B cell (primary cell): ENCODE results near the gene GFI1. TPM values are rescaled to one million over a fixed set of nuclear protein-coding genes. Genes with fewer than 3 reads are reported as not detected.

Source experiments
- ATAC-seq: fragments of 200-7000 bp; cut with Tn5 transposase; one replicate; pipeline ENCODE4 v1.10.0; 2021; ENCODE audit warnings: low read depth, mild to moderate bottlenecking, moderate number of reproducible peaks, moderate library complexity
- CTCF ChIA-PET: fragments of 350-600 bp; sonication (Branson Sonifier 250); formaldehyde crosslinking; loops from one replicate; lab custom pipeline; 2021; ENCODE audit warnings: antibody characterized with exemption, inconsistent platforms; lab: Charles Lee
- POLR2A ChIA-PET: fragments of 350-600 bp; sonication (Branson Sonifier 250); formaldehyde crosslinking; loops from one replicate; lab custom pipeline; 2021; ENCODE audit warnings: antibody characterized with exemption; lab: Charles Lee
- DNase-seq: peaks from one replicate; pipeline ENCODE4 v3.0.0; 2013
- H2AFZ ChIP-seq: 2 replicates; pipeline ENCODE4 v1.6.1; 2012; ENCODE audit warnings: mild to moderate bottlenecking, low read depth, low read length; ENCODE audit not compliant: insufficient read depth, poor library complexity, severe bottlenecking
- H3K27ac ChIP-seq, 2 donors: 1 replicate in 1 of 2; 2 replicates in 1 of 2; pipeline ENCODE4 v1.5.1; 2012 to 2013; ENCODE audit warnings: low read length in 2 of 2, mild to moderate bottlenecking in 2 of 2, moderate library complexity in 1 of 2
- H3K27me3 ChIP-seq, 4 experiments: fragments of 200-600 bp in 1 of 4; sonication (generic) in 1 of 4; replicated peaks in 1 of 4; 1 replicate in 2 of 4; 2 replicates in 2 of 4; pipeline versions ENCODE4 v1.6.1 to v1.7.0; 2013 to 2016; ENCODE audit warnings: low read length in 3 of 4, mild to moderate bottlenecking in 2 of 4, mixed read lengths in 1 of 4, moderate library complexity in 1 of 4; ENCODE audit not compliant: insufficient read depth in 4 of 4, control insufficient read depth in 3 of 4; ENCODE audit errors: control extremely low read depth in 1 of 4
- H3K36me3 ChIP-seq, 2 experiments: replicated peaks in 1 of 2; 1 replicate in 1 of 2; 2 replicates in 1 of 2; pipeline versions ENCODE4 v1.6.1 to v1.7.1; 2013; ENCODE audit warnings: low read length in 1 of 2; ENCODE audit not compliant: insufficient read depth in 2 of 2, control insufficient read depth in 1 of 2; ENCODE audit errors: control extremely low read depth in 1 of 2, extremely low read depth in 1 of 2
- H3K4me1 ChIP-seq, 2 donors: fragments of 200-600 bp in 1 of 2; sonication (generic) in 1 of 2; 1 replicate in 1 of 2; 2 replicates in 1 of 2; pipeline versions ENCODE4 v1.5.1 to v1.6.1; 2013 to 2017; ENCODE audit warnings: low read length in 2 of 2; ENCODE audit not compliant: control insufficient read depth in 2 of 2, insufficient read depth in 2 of 2
- H3K4me2 ChIP-seq: replicated peaks from 2 replicates; pipeline ENCODE3; 2012; ENCODE audit warnings: mild to moderate bottlenecking, low read depth, low read length; ENCODE audit not compliant: poor library complexity, severe bottlenecking
- H3K4me3 ChIP-seq, 5 experiments: fragments of 200-600 bp in 1 of 5; sonication (generic) in 1 of 5; 1 replicate in 3 of 5; 2 replicates in 2 of 5; pipeline versions ENCODE4 v1.5.1 to v1.7.0; 2011 to 2016; ENCODE audit warnings: low read length in 4 of 5, mild to moderate bottlenecking in 4 of 5, low read depth in 2 of 5, control low read depth in 1 of 5, moderate library complexity in 1 of 5; ENCODE audit not compliant: insufficient read depth in 1 of 5; ENCODE audit errors: control extremely low read depth in 1 of 5, extremely low read depth in 1 of 5
- H3K79me2 ChIP-seq: fragments of 200-600 bp; sonication (generic); one replicate; pipeline ENCODE4 v1.6.0; 2016; ENCODE audit warnings: low read length; ENCODE audit not compliant: control insufficient read depth, insufficient read depth
- H3K9ac ChIP-seq: fragments of 200-600 bp; sonication (generic); 2 replicates; pipeline ENCODE4 v1.6.1; 2017; ENCODE audit warnings: mild to moderate bottlenecking, low read length, moderate library complexity
- H3K9me3 ChIP-seq, 3 donors: one replicate each; pipeline versions ENCODE4 v1.6.1 to v1.7.1; 2013; ENCODE audit warnings: low read length in 2 of 3; ENCODE audit not compliant: control insufficient read depth in 2 of 3, insufficient read depth in 1 of 3; ENCODE audit errors: control extremely low read depth in 1 of 3
- H4K20me1 ChIP-seq: 2 replicates; pipeline ENCODE4 v1.6.0; 2012; ENCODE audit warnings: mild to moderate bottlenecking, low read length; ENCODE audit not compliant: insufficient read depth, control insufficient read depth, poor library complexity, severe bottlenecking
- H3K27ac Mint-ChIP-seq: one replicate; pipeline ENCODE4 v1.8.0; 2021; ENCODE audit warnings: mixed read lengths
- H3K27me3 Mint-ChIP-seq: one replicate; pipeline ENCODE4 v1.8.0; 2021; ENCODE audit warnings: mixed read lengths
- H3K4me1 Mint-ChIP-seq: one replicate; pipeline ENCODE4 v1.8.0; 2021; ENCODE audit warnings: mixed read lengths
- H3K4me3 Mint-ChIP-seq: one replicate; pipeline ENCODE4 v1.8.0; 2021; ENCODE audit warnings: mixed read lengths
- H3K9me3 Mint-ChIP-seq: one replicate; pipeline ENCODE4 v1.8.0; 2022; ENCODE audit warnings: mixed read lengths; ENCODE audit not compliant: insufficient read depth
- EZH2 ChIP-seq: IDR thresholded peaks from 2 replicates; pipeline ENCODE4 v1.6.1; 2012; ENCODE audit warnings: borderline replicate concordance, low read depth, mild to moderate bottlenecking, moderate library complexity, low read length; ENCODE audit not compliant: insufficient read depth, poor library complexity, severe bottlenecking
- WGBS: methylation state at CpG from one replicate; pipeline ENCODE4 v1.1.5; 2013; ENCODE audit warnings: missing lambda C conversion rate; ENCODE audit not compliant: insufficient coverage; 5-methylcytosine and 5-hydroxymethylcytosine counted together
- intact Hi-C: fragments of 100-400 bp; cut with micrococcal nuclease; formaldehyde crosslinking; loops from one replicate; pipeline ENCODE4 v1.10.0; 2022
- polyA plus RNA-seq: library from polyadenylated mRNA; depleted of rRNA; stranded (reverse); fragments of >200 nt; gene quantifications from 2 replicates; pipeline ENCODE4 v1.2.3, GENCODE V29; 2012
- total RNA-seq, 2 donors: library from RNA; stranded (reverse); fragments of 120-200 nt in 1 of 2; gene quantifications; 1 replicate in 1 of 2; 2 replicates in 1 of 2; pipeline versions ENCODE4 v1.2.3 to v1.2.4, GENCODE V29; 2013 to 2022
- TF ChIP-seq, protein P1 (sequence below): fragments of 200-600 bp; IDR thresholded peaks from one replicate; pipeline ENCODE4 v1.8.0; 2022; ENCODE audit warnings: antibody characterized with exemption, mild to moderate bottlenecking

GFI1 gene
- total and polyA plus RNA-seq, 2 donors (not counting 1 experiment from before 2014, with no cell fraction given), result 0.76 to 1.2 TPM

DNA sequence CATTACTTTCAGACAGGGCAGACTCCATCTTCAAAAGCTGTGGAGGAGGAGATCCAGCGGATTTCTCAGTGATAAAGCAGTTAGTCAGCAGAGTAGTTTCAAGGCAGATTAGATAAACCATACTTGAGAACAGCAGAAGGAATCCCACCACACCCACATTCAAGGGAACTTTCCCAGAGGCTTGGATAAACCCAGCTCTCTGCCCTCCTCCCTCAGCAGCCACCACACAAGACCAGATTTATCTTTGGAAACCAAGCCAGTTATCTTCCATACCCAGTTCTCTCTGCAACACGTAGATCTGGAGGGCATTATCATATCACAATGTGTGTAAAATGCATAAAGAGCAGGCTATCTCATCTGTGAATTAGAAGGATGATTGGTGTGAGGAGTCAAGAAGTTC, 40.2 kb downstream of the GFI1 start:
- H3K9ac ChIP-seq, result no peak overlapping the region
- Mint-ChIP-seq H3K9me3 (no peaks in the 10 kb centered on the region), H3K4me1 (no peaks in the 10 kb centered on the region), H3K4me3 (no peak overlapping the region), H3K27me3 (no peaks in the 10 kb centered on the region), H3K27ac (no peak overlapping the region)
- H3K27me3 ChIP-seq, result no peaks in the 10 kb centered on the region
- H4K20me1 ChIP-seq, result no peaks in the 10 kb centered on the region
- no peaks in the 10 kb centered on the region for H3K4me1 ChIP-seq
- ATAC-seq (no peak), DNase-seq (no peak)
- no peaks in the 10 kb centered on the region for H3K79me2 ChIP-seq
- ChIA-PET POLR2A (no interaction called here), CTCF (no interaction called here)
- H3K4me3 ChIP-seq, result no peak overlapping the region
- no peak overlapping the region for H3K27ac ChIP-seq
- no peak overlapping the region for H2AFZ ChIP-seq
- no peaks in the 10 kb centered on the region for H3K36me3 ChIP-seq
- peaks cover 0 to under 1% (median 0%) of the 10 kb centered on the region in 3 donors for H3K9me3 ChIP-seq
- TF ChIP-seq, protein P1, sequence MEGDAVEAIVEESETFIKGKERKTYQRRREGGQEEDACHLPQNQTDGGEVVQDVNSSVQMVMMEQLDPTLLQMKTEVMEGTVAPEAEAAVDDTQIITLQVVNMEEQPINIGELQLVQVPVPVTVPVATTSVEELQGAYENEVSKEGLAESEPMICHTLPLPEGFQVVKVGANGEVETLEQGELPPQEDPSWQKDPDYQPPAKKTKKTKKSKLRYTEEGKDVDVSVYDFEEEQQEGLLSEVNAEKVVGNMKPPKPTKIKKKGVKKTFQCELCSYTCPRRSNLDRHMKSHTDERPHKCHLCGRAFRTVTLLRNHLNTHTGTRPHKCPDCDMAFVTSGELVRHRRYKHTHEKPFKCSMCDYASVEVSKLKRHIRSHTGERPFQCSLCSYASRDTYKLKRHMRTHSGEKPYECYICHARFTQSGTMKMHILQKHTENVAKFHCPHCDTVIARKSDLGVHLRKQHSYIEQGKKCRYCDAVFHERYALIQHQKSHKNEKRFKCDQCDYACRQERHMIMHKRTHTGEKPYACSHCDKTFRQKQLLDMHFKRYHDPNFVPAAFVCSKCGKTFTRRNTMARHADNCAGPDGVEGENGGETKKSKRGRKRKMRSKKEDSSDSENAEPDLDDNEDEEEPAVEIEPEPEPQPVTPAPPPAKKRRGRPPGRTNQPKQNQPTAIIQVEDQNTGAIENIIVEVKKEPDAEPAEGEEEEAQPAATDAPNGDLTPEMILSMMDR, result no peak
- no peak for TF ChIP-seq EZH2
- intact Hi-C loops, result no loop called here
- WGBS, result no CpG with 5 or more reads among the region's 2 CpGs
- no peak overlapping the region for H3K4me2 ChIP-seq

DNA sequence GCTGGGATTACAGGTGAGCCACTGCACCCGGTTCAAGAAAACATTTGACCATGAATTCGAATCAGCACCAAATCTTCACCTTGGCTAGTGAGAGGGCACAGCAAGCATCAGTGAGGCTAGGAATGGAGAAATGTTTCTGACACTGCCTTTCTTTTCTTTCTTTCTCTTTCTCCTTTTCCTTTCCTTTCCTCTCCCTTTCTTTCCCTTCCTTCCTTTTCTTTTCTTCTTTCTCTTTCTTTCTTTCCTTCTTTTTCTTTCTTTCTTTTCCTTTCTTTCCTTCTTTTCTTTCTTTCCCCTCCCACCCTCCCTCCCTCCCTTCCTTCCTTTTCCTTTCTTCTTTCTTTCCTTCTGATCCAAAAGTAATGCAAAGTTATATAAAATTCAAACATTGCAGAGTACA, 40.9 kb downstream of the GFI1 start:
- ATAC-seq (no peak), DNase-seq (no peak)
- ChIA-PET POLR2A (no interaction called here), CTCF (no interaction called here)
- Histone ChIP-seq H3K36me3 (no peaks in the 10 kb centered on the region), H3K9me3 (no peaks in the 10 kb centered on the region), H3K79me2 (no peaks in the 10 kb centered on the region), H4K20me1 (no peaks in the 10 kb centered on the region), H3K4me2 (no peak overlapping the region), H3K4me3 (no peak overlapping the region), H3K4me1 (no peaks in the 10 kb centered on the region), H3K27ac (no peak overlapping the region), H3K9ac (no peak overlapping the region), H2AFZ (no peak overlapping the region), H3K27me3 (no peaks in the 10 kb centered on the region)
- intact Hi-C loops, result no loop called here
- Mint-ChIP-seq H3K27me3 (no peaks in the 10 kb centered on the region), H3K27ac (no peak overlapping the region), H3K4me1 (no peaks in the 10 kb centered on the region), H3K4me3 (no peak overlapping the region), H3K9me3 (no peaks in the 10 kb centered on the region)
- TF ChIP-seq, protein P1, result no peak
- TF ChIP-seq EZH2, result no peak
- 100% methylated on average over 1 of the region's 2 CpGs for WGBS
